GM21390 (cell line): ENCODE measurements around the gene CD9.
"Not testable (repeated sequence)": the region's sequence is repeated elsewhere in the genome, so short reads cannot be mapped to it uniquely, and the experiment has no call there.

Experiments used
- ATAC-seq: cut with Tn5 transposase; IDR thresholded peaks from one replicate; pipeline ENCODE4 v1.9.1; 2021; ENCODE audit not compliant: unreplicated experiment

CD9 gene

DNA sequence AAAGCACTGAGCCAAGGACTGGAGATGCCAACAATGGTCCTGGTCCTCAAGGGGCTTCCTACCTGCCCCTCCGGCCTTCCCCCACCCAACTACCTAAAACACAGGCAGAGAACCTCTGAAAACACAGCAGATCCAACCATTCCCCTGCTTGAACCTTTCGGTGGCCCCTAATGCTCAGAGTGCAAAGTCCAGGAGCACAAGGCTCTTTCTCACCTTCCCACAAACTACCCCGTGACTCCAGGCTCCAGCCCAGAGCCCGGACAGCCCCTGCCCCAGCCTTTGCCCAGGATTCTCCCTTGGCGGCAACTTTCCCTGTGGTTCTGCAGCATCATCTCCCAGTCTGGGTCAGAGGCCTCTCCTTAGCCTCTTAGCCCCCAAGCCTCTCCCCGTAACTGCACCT is 1.6 kb upstream of the CD9 start:
- no peak for ATAC-seq

DNA sequence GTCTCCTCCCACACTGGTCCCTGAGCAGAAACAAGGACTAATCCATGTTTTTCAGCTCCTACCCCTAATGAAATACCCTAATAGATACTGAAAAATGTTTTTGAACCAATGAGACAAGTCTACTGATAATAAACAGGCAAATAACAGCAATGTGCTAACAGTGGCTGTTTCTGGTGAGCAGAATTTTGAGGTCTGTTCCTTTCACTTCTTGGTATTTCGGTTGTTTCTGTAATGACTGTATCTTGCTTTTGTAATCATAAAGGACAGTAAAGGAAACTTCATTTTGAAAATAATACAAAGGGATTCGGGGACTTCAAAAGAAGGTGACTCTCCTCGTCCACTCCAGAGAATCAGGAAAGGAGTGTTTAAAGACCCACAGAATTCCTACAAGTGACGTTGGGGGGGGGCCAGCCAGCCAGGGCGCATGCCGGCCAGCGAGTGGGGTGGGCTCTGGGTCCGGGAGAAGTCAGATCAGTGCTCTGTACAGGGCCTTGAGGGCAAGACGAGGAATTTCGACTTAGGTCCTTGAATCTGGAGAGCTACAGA is 1.1 kb upstream of the CD9 start:
- ATAC-seq = no peak

DNA sequence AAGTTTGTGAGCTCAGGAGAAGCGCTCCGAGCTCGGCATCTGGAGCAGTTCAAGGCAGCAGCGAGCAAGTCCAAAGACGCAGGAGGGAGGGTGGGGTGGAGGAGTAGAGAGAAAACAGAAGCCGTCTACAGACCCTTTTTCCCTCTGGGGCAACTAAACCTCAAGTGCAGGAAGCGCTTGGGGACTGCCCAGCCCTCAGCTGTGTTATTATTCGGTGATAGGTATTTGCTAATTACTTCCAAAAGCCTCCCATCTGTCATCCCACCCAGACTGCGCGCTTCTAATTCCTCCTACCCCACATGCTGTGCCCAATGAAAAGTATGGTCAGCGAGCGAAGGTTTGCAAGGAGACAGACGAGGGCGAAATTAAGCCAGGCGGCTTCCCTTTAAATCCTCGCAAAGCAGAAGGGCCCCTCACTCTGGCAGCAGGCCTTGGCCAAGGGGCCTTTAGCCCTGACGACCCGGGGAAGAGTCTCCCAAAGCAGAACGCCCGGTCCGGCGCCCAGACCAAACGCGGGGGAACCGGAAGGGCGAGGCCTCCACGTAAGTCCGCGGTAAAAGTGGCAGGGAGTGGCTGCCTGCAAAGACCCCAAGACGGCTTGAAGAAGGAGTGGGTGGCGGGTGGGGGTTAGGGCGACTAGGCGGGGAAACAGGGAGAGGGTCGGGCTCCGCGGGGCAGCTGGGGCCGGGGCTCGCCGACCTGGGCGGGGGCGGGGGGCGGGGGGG is 507 bp upstream of the CD9 start:
- ATAC-seq = no peak

GRCh38 chr12:6201213-6201608 is 1.0 kb downstream of the CD9 start:
- ATAC-seq = no peak

GRCh38 chr12:6201826-6202225 is 1.6 kb downstream of the CD9 start:
- no peak for ATAC-seq

DNA sequence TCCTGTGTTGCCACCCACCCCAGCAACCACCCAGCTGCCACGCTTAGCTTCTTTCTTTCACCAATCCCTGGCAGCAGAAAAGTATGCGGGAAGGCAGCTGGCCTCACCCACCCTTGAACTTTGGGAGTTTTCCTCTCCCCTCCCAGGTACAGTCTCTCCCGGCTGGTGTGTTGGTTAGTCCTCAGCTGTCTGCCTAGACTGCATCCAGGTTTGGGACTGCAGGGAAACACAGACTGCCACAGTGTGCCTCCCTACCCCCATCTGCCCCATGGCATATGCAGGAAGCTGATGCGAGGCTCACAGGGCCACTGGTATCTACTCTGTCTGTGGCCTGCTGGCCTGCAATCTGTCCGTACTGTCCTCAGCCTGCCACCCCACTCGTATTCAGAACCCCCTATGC is 2.1 kb downstream of the CD9 start:
- no peak for ATAC-seq

GRCh38 chr12:6202846-6203245 is 2.6 kb downstream of the CD9 start:
- no peak for ATAC-seq

- ATAC-seq = no peak
Observed at GRCh38 chr12:6203601-6204000, 3.4 kb downstream of the CD9 start.

DNA sequence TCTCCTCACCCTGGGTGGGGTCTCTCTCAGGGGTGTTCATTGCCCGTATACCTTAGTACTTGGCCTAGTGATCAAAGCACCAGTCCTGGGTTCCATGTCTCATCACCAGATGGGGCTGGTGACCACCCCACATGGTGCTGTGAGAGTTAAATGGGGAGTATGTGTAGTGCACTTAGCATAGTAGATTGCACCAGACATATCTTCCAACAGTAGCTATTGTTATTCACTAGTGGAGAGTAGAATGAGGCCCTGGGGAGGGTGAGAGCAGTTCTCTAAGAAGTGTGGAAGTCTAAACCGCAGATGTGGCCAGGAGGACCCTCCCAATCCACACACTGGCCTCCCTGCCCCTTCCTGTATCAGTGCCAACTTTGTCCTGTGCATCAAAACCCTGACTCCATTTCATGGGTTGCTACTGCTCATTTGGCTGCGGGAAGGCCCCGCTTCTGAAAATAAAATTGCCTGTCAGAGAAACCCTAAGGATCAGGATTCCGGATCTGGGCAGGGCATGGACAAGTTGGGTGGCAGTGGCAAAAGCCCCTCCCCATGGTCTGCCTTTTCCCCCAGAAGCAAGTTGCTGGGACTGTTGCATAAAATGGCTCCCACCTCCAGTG is 4.4 kb downstream of the CD9 start:
- no peak for ATAC-seq

GRCh38 chr12:6205144-6205539 is 4.9 kb downstream of the CD9 start:
- no peak for ATAC-seq

GRCh38 chr12:6205761-6206160 is 5.6 kb downstream of the CD9 start:
- no peak for ATAC-seq

- ATAC-seq = no peak
Observed at GRCh38 chr12:6206327-6206726, 6.1 kb downstream of the CD9 start.

DNA sequence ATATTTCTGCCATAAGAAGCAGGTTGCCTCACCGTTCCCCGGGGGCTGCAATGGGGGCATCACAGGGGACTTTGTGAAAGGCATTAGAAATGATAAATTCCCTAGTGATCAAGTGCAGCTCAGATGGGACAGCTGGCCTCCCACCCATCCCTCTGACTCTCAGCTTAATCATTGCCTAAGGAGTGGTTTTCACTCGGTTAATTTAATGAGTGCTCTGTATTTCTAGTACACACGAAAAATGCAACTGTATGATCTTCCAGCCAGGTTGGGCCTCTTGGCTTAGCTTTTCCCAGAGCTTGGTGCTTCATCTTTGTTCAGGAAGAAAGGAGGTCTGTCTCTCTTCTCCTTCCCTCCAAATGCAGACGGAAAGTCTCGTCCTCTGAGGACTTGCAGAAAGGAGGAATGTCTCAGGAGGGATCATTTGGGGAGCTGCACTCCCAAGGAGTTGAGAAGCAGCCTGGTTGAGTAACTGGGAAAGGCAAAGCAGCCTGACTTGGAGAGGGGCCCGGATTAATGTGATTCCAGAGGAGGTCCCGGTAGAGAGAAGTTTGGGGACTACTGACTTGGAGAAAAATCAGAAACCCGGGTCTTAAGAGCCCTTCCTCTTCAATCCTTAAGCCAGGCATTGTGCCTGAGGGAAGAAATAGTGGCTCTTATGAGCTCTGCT is 7.2 kb downstream of the CD9 start:
- ATAC-seq = no peak

GRCh38 chr12:6208130-6208529 is 7.9 kb downstream of the CD9 start:
- no peak for ATAC-seq

- ATAC-seq = not testable (repeated sequence)
Observed at GRCh38 chr12:6209428-6209827, 9.2 kb downstream of the CD9 start.

DNA sequence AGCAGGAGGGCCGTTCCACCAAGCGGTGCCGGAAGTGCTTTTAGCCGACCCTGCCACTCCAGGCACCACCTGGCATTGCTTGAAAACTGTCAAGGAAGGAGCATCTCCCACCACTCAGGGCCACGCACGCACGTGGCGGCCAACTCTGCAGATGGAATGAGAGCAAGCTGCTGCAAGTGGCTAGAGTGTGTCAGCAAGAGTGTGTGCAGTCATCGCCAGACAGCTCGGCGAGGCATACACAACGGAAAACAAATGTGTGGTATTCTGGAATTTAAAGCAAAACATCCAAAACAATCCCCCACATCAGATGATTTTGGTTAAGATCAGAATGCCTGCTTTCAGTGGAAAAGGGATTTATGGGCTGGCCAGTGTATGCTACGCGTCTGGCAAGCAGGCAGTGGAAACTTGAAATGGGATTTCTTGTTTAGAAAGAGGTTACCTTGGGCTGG is 11.2 kb downstream of the CD9 start:
- ATAC-seq = no peak

- no peak for ATAC-seq
Observed at GRCh38 chr12:6212086-6212485, 11.9 kb downstream of the CD9 start.

GRCh38 chr12:6213969-6214368 is 13.8 kb downstream of the CD9 start:
- no peak for ATAC-seq

- ATAC-seq = no peak
Observed at GRCh38 chr12:6214633-6215032, 14.4 kb downstream of the CD9 start.

DNA sequence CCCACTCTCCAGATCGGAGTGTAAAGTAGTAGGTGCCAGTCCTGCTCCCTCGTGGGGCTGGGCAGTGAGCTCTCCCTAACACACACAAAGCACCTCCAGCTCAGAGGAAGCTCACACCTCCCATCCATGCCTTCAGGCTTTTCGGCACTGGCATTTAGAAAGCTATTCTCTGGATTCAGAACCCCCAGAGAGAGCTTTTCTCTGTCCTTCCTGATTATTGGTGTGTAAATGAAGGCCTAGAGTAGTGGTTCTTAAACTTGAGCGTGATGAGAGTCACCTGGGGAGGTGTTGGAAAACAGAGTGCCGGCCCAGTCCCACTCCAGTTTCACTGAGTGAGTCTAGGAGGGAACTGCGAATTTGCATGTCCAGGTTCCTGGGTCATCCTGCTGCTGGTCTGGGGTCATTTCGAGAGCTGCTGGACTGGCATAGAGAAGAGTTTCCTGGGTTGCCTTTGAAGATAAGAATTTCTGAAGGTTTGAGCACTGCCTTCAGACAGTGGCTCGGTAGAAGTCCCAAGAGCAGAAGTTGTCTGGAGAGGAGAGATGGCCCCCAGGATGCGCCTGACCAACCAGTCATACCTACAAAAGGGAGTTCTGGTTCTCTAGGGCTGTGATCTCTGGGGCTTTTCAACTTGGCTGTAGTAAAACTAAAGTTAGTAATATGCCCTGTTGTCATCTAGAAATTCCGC is 15.1 kb downstream of the CD9 start:
- ATAC-seq = no peak

- ATAC-seq = no peak
Observed at GRCh38 chr12:6215932-6216494, 15.8 kb downstream of the CD9 start.
